Measurements from ENCODE around the gene IQGAP1. TPM values are rescaled to one million over a fixed set of nuclear protein-coding genes. Genes with fewer than 3 reads are reported as not detected.

The IQGAP1 gene
- polyA plus RNA-seq, 2 of the 4 experiments (the other 2 are of a cell fraction) = 100 to 168 TPM

DNA sequence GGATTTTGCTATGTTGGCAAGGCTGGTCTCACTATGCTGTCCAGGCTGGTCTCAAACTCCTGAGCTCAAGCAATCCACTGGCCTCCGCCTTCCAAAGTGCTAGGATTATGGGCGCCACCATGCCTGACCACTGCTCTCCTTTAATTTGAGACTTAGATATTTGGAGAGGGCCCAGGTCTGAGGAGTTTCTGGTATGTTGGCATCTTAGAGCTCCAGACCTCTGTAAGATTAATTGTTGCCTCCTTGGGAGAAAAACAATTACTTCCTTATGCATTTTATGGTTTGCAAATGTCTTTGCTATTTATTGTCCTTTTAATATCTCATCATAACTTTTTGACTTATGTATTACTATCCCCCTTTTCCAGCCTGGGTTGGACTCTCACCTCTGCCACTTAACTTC is 33.1 kb upstream of the IQGAP1 start:
- no peak overlapping the region for H3K4me3 ChIP-seq
- H3K27ac ChIP-seq = no peak overlapping the region
- FAIRE-seq (no peak), DNase-seq (ENCODE audit: low read depth in 1 of 2, low spot score in 1 of 2) (no peak), ATAC-seq (no peak)
- no peak overlapping the region for H3K4me2 ChIP-seq
- TF ChIP-seq CHD4 (IDR thresholded peaks at IDR 0.05; ENCODE audit: borderline replicate concordance) (no peak), BCL3 (IDR thresholded peaks at IDR 0.05) (no peak), BHLHE40 (IDR thresholded peaks at IDR 0.05; ENCODE audit: low read depth, low read length) (no peak), HOXA7 (CRISPR knock-in tag; IDR thresholded peaks at IDR 0.05) (no peak), PHF8 (IDR thresholded peaks at IDR 0.05; ENCODE audit: borderline replicate concordance, low read depth) (no peak), JUN (IDR thresholded peaks at IDR 0.05) (no peak)
- no peaks in the 10 kb centered on the region for H3K9me3 ChIP-seq
- H3K4me1 ChIP-seq = peaks cover 7% of the 10 kb centered on the region
- POLR2A ChIA-PET = interaction anchor here (0.9 kb wide), 1 partner anchor 33 kb away, joined by 3 read pairs; the partner anchor contains the start of gene IQGAP1
- CTCF ChIA-PET = interaction anchor here (0.9 to 6.2 kb wide), 5 partner anchors 12 to 155 kb away, joined by 3 to 35 read pairs (median 5); no protein-coding TSS in a partner anchor
- WGBS (ENCODE audit: missing lambda C conversion rate) = 95% methylated on average over 2 of the region's 2 CpGs

DNA sequence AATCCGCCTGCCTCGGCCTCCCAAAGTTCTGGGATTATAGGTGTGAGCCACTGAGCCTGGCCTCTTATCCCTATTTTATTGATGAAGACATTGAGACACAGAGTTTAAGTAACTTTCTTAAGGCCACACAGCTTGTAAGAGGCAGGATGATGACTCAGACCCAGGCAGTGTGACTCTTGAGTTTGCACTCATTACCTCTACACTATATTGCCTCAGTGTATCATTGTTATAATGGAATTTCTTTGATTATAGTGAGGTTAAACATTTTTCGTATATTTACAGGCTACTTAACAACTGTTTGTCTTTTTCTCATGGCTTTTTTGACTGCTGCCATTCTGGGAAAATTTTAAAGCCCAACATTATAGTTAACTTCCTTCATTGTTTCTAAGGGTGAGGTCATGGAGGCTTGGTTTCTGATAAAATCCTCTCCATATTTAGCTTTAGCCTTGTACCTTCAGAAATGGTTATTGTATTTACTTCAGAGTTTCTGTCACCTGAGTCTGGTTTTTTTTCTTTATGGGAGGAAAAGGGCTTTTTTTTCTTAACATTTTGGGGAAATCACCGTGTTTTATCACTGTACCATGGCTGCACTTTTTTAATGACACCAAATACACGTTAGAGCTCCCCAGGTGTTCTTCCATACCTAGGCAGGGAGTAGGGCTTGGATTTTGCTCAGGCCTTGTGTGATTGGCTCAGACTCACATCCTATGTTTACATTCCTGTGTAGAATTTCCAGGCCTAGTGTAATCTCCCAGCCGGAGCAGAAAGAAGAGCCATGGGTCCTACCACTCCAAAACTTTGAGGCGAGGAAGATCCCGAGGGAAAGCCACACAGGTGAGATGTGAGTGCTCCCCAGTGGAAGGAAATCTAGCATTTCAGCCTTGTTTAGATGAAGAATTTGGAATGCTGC is 29.7 kb upstream of the IQGAP1 start:
- Histone ChIP-seq H3K4me1 (peaks cover 25% of the 10 kb centered on the region), H3K4me2 (0 out of 3 replicates have a peak overlapping the region, but pooled peaks have one; percentile 10), H3K4me3 (no peak overlapping the region), H3K27ac (peak overlapping the region in 1 of 2 experiments; percentile 13; a peak in 2 of 6 replicates), H3K9me3 (no peaks in the 10 kb centered on the region)
- DNase-seq (ENCODE audit: low read depth in 1 of 2, low spot score in 1 of 2) (peak in 1 of 2 experiments; percentile 46), FAIRE-seq (no peak), ATAC-seq (peak; percentile 32 to 54; a peak in 2 of 6 replicates)
- CTCF ChIA-PET = interaction anchor here (1.2 to 9.7 kb wide), 6 partner anchors 10 to 124 kb away, joined by 3 to 94 read pairs (median 20); no protein-coding TSS in a partner anchor
- POLR2A ChIA-PET = interaction anchor here (0.7 kb wide), 1 partner anchor 29 kb away, joined by 4 read pairs; the partner anchor contains the start of gene IQGAP1
- WGBS (ENCODE audit: missing lambda C conversion rate) = 73% methylated on average over 8 of the region's 8 CpGs
- TF ChIP-seq FOSL2 (IDR thresholded peaks at IDR 0.05) (no peak), FOSL2 (CRISPR knock-in tag; IDR thresholded peaks at IDR 0.05) (peak; percentile 62), ZNF302 (CRISPR knock-in tag; IDR thresholded peaks at IDR 0.05) (no peak)

- CTCF ChIA-PET = interaction anchor here (0.9 to 9.7 kb wide), 32 partner anchors 8 to 525 kb away, joined by 3 to 173 read pairs (median 4); partner anchors contain the start of genes IQGAP1 and ZNF774
- H3K27ac ChIP-seq = no peak overlapping the region
- no peak overlapping the region for H3K4me3 ChIP-seq
- H3K9me3 ChIP-seq = no peaks in the 10 kb centered on the region
- FAIRE-seq = no peak
- no peak for ATAC-seq
- no peak for TF ChIP-seq POLR2A (IDR thresholded peaks at IDR 0.05; ENCODE audit: low read length)
- TF ChIP-seq ZC3H11A (IDR thresholded peaks at IDR 0.05) = no peak
- no peak for TF ChIP-seq HES2 (IDR thresholded peaks at IDR 0.05)
- no peak for TF ChIP-seq NR3C1 (IDR thresholded peaks at IDR 0.05)
- TF ChIP-seq, protein P1, sequence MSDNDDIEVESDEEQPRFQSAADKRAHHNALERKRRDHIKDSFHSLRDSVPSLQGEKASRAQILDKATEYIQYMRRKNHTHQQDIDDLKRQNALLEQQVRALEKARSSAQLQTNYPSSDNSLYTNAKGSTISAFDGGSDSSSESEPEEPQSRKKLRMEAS (IDR thresholded peaks at IDR 0.05) = no peak
- TF ChIP-seq POLR2AphosphoS2 (conservative IDR thresholded peaks at IDR 0.05; ENCODE audit: low read length) = no peak
- TF ChIP-seq ZSCAN20 (CRISPR knock-in tag; IDR thresholded peaks at IDR 0.05) = no peak
- POLR2A ChIA-PET = interaction anchor here (0.6 to 2.2 kb wide), 2 partner anchors 13 to 27 kb away, joined by 3 to 16 read pairs; partner anchors contain the start of gene IQGAP1
- peaks cover 39% of the 10 kb centered on the region for H3K4me1 ChIP-seq
- H3K4me2 ChIP-seq = no peak overlapping the region
- no peak for DNase-seq (ENCODE audit: low read depth in 1 of 2, low spot score in 1 of 2)
- 93% methylated on average over 14 of the region's 14 CpGs for WGBS (ENCODE audit: missing lambda C conversion rate)
These were observed 27.3 kb upstream of the IQGAP1 start for GRCh38 chr15:90360746-90361145.

- DNase-seq (ENCODE audit: low read depth in 1 of 2, low spot score in 1 of 2) (no peak), ATAC-seq (peak in 1 of 2 experiments; percentile 44; a peak in 3 of 6 replicates), FAIRE-seq (no peak)
- TF ChIP-seq EHF (CRISPR knock-in tag; IDR thresholded peaks at IDR 0.05) (no peak), FOSL2 (IDR thresholded peaks at IDR 0.05) (no peak), FOSL2 (CRISPR knock-in tag; IDR thresholded peaks at IDR 0.05) (peak; percentile 60), NFE2L2 (conservative IDR thresholded peaks at IDR 0.05; ENCODE audit: low read length) (0 out of 2 replicates have a peak, but pooled peaks have one; percentile 14), BHLHE40 (IDR thresholded peaks at IDR 0.05; ENCODE audit: low read depth, low read length) (no peak)
- TF ChIP-seq, protein P2, sequence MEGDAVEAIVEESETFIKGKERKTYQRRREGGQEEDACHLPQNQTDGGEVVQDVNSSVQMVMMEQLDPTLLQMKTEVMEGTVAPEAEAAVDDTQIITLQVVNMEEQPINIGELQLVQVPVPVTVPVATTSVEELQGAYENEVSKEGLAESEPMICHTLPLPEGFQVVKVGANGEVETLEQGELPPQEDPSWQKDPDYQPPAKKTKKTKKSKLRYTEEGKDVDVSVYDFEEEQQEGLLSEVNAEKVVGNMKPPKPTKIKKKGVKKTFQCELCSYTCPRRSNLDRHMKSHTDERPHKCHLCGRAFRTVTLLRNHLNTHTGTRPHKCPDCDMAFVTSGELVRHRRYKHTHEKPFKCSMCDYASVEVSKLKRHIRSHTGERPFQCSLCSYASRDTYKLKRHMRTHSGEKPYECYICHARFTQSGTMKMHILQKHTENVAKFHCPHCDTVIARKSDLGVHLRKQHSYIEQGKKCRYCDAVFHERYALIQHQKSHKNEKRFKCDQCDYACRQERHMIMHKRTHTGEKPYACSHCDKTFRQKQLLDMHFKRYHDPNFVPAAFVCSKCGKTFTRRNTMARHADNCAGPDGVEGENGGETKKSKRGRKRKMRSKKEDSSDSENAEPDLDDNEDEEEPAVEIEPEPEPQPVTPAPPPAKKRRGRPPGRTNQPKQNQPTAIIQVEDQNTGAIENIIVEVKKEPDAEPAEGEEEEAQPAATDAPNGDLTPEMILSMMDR (IDR thresholded peaks at IDR 0.05) = no peak
- ChIA-PET POLR2A (interaction anchor here (0.7 to 1.2 kb wide), 3 partner anchors 25 to 210 kb away, joined by 3 to 12 read pairs (median 5); partner anchors contain the start of gene IQGAP1), CTCF (interaction anchor here (0.6 to 9.7 kb wide), 34 partner anchors 9 to 1946 kb away, joined by 3 to 173 read pairs (median 5); partner anchors contain the start of gene IQGAP1)
- no peaks in the 10 kb centered on the region for H3K9me3 ChIP-seq
- peaks cover 39% of the 10 kb centered on the region for H3K4me1 ChIP-seq
- 46% methylated on average over 2 of the region's 2 CpGs for WGBS (ENCODE audit: missing lambda C conversion rate)
- H3K4me3 ChIP-seq = no peak overlapping the region
- H3K4me2 ChIP-seq = peak overlapping the region; percentile 57
- peak overlapping the region; percentile 31 to 73; a peak in 5 of 6 replicates for H3K27ac ChIP-seq
These were observed 25.2 kb upstream of the IQGAP1 start for GRCh38 chr15:90362936-90363212.

Measured in A549 (cell line).